BLaER1 treated with 17β-estradiol and CSF1 and Interleukin-3, amounts not matched to agents 10 nM and 100 nM (cell line): ENCODE data around the gene FSTL4.

Experiments
- H3K27ac ChIP-seq, 11 experiments: shearing (Covaris generic); formaldehyde crosslinking; 2 replicates each; pipeline ENCODE4 v1.8.1; 2022
- H3K27me3 ChIP-seq, 11 experiments: shearing (Covaris generic); formaldehyde crosslinking; 2 replicates each; pipeline ENCODE4 v1.8.1; 2022
- H3K36me3 ChIP-seq, 11 experiments: shearing (Covaris generic); formaldehyde crosslinking; 2 replicates each; pipeline ENCODE4 v1.8.1; 2022
- H3K4me1 ChIP-seq, 10 experiments: shearing (Covaris generic); formaldehyde crosslinking; 2 replicates each; pipeline ENCODE4 v1.8.1; 2022
- H3K4me2 ChIP-seq, 11 experiments: shearing (Covaris generic); formaldehyde crosslinking; 2 replicates each; pipeline ENCODE4 v1.8.1; 2022
- H3K4me3 ChIP-seq, 10 experiments: shearing (Covaris generic); formaldehyde crosslinking; 2 replicates each; pipeline ENCODE4 v1.8.1; 2022
- H3K9ac ChIP-seq, 11 experiments: shearing (Covaris generic); formaldehyde crosslinking; 2 replicates each; pipeline ENCODE4 v1.8.1; 2022
- H3K9me3 ChIP-seq, 11 experiments: shearing (Covaris generic); formaldehyde crosslinking; replicated peaks in 1 of 11; 2 replicates each; pipeline ENCODE4 v1.8.1; 2022
- H4K20me1 ChIP-seq, 11 experiments: shearing (Covaris generic); formaldehyde crosslinking; 2 replicates each; pipeline ENCODE4 v1.8.1; 2022
- Cebpa-rat ChIP-seq, 11 experiments: shearing (Covaris generic); IDR thresholded peaks; 2 replicates each; pipeline ENCODE4 v1.8.1; 2022

Gene FSTL4

DNA sequence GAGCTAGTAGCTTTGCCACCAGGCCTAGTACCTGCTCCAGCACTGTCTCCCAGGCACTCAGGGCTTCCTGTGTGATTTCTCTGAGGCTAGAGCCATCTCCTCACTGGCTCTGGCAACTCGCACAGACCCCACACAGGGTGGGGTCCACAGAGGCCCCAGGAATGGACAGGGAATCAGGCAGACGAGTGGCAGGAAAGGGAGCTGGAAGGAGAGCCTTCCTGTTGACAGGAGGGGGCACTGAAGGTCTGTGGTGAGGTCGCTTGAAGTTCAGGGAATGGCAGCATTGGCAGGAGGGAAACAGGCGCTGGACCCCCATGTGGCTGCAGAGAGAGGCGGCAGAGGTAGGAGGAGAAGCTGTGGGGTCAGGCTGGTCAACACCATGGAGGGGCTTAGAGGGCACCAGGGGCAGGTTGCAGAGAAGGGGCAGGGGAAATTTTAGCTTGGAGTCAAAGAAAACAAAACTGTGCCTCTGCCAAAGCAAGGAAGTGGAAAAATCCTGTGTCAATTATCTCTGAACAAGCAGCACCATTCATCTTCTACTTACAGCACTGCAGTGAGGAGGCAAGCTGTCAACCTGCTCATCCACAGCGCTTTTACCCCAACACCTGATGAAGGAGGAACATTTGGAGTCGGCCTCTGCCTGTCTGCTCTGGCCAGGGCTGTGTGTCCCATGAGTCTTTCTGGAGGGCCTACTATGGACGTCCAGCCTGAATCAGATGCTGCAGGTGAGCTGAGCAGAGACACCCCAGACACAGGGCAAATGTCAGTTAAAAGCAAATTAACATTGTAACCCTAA is 270.2 kb downstream of the FSTL4 start:
- H3K4me1 ChIP-seq: peaks cover 0 to 8% (median 0%) of the 10 kb centered on the region in 10 experiments; a peak in 5 of 20 replicates
- no peak overlapping the region for H3K27ac ChIP-seq
- H4K20me1 ChIP-seq: no peaks in the 10 kb centered on the region
- no peak overlapping the region for H3K9ac ChIP-seq
- no peak overlapping the region for H3K4me2 ChIP-seq
- H3K4me3 ChIP-seq: no peak overlapping the region
- H3K36me3 ChIP-seq: no peaks in the 10 kb centered on the region
- no peaks in the 10 kb centered on the region for H3K27me3 ChIP-seq
- H3K9me3 ChIP-seq: no peaks in the 10 kb centered on the region
- TF ChIP-seq Cebpa-rat (IDR thresholded peaks at IDR 0.05): no peak

DNA sequence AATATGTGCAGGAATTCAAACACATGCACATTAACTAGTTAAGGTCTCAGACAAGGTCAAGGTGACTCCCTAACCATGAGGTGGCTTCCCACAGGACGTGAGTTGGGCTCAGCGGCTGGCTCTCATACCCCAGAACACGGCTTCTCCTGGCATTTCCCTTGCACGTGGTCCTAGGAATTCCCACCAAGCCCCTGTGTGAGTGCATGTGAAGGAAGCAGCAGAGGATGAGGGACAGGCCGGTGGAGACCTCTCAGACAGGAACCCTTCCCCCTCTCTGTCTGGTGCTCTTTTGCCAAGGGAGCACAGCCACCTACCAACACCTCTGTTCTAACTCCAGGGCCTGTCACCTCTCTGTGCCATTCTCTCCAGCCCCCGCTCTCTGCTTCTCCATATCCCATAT is 271.0 kb downstream of the FSTL4 start:
- no peak overlapping the region for H3K4me3 ChIP-seq
- no peaks in the 10 kb centered on the region for H3K36me3 ChIP-seq
- H4K20me1 ChIP-seq: no peaks in the 10 kb centered on the region
- no peak overlapping the region for H3K27ac ChIP-seq
- H3K27me3 ChIP-seq: no peaks in the 10 kb centered on the region
- no peaks in the 10 kb centered on the region for H3K9me3 ChIP-seq
- H3K9ac ChIP-seq: no peak overlapping the region
- no peak for TF ChIP-seq Cebpa-rat (IDR thresholded peaks at IDR 0.05)
- H3K4me1 ChIP-seq: peaks cover 4 to 13% (median 6%) of the 10 kb centered on the region in 10 experiments; a peak in 14 of 20 replicates
- no peak overlapping the region for H3K4me2 ChIP-seq

DNA sequence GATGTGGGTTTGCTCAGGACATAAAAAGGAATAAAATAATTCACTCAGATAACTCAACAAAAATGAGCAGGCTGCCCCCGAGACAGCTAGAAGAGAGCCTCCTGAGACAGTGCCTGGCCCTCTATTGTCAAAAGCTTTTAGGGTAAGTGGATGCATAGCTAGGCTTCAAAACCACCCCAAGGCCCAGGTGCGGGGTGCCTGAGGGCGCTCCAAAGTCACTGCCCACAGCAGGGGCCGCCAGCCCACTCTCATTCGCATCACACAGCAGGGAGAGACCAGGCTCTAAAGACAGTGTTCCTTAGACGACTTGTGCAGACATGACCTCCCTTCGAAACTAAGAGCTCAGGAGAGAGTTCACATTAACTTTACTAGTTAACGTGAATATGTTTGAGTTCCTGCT is 271.5 kb downstream of the FSTL4 start:
- no peak for TF ChIP-seq Cebpa-rat (IDR thresholded peaks at IDR 0.05)
- Histone ChIP-seq H3K27me3 (no peaks in the 10 kb centered on the region), H4K20me1 (no peaks in the 10 kb centered on the region), H3K4me3 (no peak overlapping the region), H3K4me2 (no peak overlapping the region), H3K4me1 (peaks cover 6 to 15% (median 9%) of the 10 kb centered on the region in 10 experiments; a peak in 14 of 20 replicates), H3K27ac (no peak overlapping the region), H3K36me3 (no peaks in the 10 kb centered on the region), H3K9ac (no peak overlapping the region), H3K9me3 (no peaks in the 10 kb centered on the region)

DNA sequence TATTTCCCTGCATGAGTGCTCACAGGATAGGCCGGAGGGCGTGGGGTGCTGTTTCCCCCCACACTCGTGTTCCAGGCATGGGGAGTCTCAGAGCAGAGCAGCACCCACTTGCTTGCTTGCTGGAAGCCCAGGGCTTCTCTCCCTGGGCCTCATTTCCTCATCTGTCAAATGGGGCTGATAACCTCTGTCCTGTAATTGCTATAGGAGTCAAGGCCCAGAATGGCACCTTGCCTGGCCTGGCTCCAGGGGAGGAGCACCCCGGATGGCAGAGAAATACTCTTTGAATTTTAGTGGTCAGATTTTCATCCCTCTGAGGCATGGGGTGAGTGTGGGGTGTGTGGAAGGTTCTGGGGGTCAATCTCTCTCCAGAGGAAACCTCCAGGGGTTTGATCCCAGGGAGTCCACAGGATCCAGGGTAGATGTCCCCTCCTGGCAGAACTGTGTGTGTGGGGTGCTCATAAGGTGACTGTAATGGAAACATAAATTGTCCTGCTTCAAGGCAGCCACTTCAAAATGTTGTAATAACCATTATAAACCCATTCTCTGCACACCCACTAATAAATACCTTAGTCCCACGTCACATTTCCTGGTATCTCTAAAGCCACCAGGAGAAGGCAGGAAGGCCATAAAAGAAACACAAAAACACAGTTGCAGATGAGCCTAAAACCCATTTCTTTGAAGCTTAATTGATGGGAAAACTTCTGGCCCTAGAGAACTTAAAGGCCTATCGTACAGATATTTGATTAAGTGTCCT is 272.2 kb downstream of the FSTL4 start:
- Histone ChIP-seq H3K4me1 (peaks cover 6 to 15% (median 9%) of the 10 kb centered on the region in 10 experiments; a peak in 13 of 20 replicates), H3K4me2 (no peak overlapping the region), H3K4me3 (no peak overlapping the region), H3K9me3 (no peaks in the 10 kb centered on the region), H4K20me1 (no peaks in the 10 kb centered on the region), H3K9ac (no peak overlapping the region), H3K27me3 (no peaks in the 10 kb centered on the region), H3K27ac (no peak overlapping the region), H3K36me3 (no peaks in the 10 kb centered on the region)
- TF ChIP-seq Cebpa-rat (IDR thresholded peaks at IDR 0.05): no peak

DNA sequence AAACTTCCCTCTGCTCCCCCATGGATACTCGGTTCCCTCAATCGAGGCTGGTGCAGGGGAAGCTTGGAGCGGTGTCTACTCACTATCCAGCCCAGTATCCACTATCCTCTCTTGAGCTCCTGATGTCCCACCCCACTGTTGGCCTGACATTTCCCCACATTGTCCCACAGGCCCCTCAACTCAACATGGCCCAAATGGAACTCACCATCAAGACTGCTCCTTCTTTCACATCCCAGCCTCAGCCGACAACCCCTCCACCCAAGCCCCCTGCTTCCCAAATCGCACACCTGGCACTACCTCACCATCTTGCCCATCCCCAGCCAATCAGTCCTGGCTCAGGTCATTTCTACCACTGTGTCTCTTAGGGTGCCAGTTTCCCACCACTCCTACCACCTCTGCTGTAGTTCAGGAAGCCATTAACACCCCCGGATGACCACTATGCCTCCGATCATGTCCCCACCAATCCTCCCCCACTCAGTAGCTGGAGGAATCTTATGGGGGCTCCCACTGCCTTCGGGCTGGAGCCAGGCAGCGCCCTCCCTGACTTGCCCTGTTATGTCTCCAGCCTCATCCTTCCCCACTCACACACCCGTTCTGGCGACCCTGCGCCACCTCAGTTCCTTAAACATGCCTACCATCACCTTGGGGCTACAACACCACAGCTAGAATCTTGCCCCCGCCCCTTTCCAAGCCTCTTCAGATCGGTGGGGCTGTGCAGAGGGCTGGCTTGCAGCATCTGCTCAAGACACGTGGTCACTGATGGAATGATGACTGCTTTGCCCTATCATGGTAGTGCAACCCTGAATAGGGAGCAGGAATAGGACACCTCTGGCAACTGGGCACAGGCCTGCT is 273.6 kb downstream of the FSTL4 start:
- H3K9me3 ChIP-seq: no peaks in the 10 kb centered on the region
- H3K4me1 ChIP-seq: peaks cover 6 to 15% (median 9%) of the 10 kb centered on the region in 10 experiments; a peak in 13 of 20 replicates
- H3K27ac ChIP-seq: no peak overlapping the region
- no peaks in the 10 kb centered on the region for H3K36me3 ChIP-seq
- H3K9ac ChIP-seq: no peak overlapping the region
- H3K27me3 ChIP-seq: no peaks in the 10 kb centered on the region
- no peak for TF ChIP-seq Cebpa-rat (IDR thresholded peaks at IDR 0.05)
- H3K4me2 ChIP-seq: no peak overlapping the region
- no peaks in the 10 kb centered on the region; a peak in 1 of 22 replicates for H4K20me1 ChIP-seq
- no peak overlapping the region for H3K4me3 ChIP-seq

DNA sequence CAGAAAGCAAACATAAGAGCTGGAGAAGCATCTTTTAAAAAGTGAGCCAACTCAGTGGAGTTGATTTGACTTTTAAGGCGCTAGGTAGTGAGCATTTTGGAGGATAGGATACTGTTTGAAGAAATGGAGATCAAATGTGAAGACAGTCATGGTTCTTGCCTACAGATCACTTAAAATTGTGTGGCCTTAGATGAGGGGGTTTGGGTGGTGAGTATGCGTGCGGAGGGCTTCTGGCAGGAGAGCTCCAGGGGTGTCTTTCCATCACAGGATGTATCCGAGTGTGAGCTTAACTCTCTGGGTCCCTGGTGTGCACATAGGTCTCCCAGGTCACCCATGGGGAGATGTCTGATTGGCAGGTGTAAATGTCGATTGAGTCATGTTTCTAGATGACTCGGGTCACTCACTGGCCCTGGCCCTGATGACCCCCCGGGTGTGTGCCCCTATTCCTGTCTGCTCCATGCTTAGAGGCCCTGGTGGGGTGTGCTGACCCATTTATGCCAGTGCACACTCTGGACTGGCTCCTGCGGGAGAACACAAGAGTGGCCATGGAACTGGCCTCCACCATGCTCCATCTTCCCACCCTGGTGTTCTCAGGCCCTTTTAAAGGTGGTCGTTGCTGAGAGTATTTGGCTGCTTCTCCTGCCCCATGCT is 274.4 kb downstream of the FSTL4 start:
- Histone ChIP-seq H3K27me3 (no peaks in the 10 kb centered on the region), H3K9me3 (no peaks in the 10 kb centered on the region), H3K4me3 (no peak overlapping the region), H3K27ac (no peak overlapping the region), H3K4me1 (peaks cover 6 to 15% (median 9%) of the 10 kb centered on the region in 10 experiments; a peak in 13 of 20 replicates), H3K36me3 (no peaks in the 10 kb centered on the region), H4K20me1 (no peaks in the 10 kb centered on the region; a peak in 1 of 22 replicates), H3K9ac (no peak overlapping the region), H3K4me2 (no peak overlapping the region)
- no peak for TF ChIP-seq Cebpa-rat (IDR thresholded peaks at IDR 0.05)

DNA sequence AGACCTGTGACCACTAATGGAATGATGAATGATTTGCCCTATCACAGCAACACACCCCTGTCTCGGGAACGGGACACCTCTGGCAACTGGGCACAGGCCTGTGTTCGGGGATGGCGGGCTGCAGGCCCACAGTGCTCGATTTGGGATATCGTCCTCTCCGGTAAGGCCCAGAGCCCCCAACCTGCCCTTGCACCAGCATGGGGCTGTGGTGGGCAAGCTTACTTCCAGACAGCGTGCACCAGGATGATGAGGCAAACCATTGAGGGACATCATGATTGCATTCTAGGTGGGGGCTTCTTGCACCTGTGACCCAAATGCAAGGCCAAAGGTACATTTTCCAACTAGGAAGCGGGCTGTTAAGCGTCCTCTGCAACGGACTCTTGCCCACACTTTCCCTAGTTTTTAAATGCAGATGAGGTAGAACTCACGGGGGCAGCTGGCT is 275.4 kb downstream of the FSTL4 start:
- TF ChIP-seq Cebpa-rat (IDR thresholded peaks at IDR 0.05): no peak
- Histone ChIP-seq H3K9me3 (no peaks in the 10 kb centered on the region), H3K9ac (no peak overlapping the region), H3K27me3 (no peaks in the 10 kb centered on the region), H4K20me1 (no peaks in the 10 kb centered on the region; a peak in 1 of 22 replicates), H3K27ac (no peak overlapping the region), H3K4me2 (peak overlapping the region in 2 of 11 experiments; percentile 33 to 34; a peak in 2 of 22 replicates), H3K4me3 (no peak overlapping the region), H3K4me1 (peaks cover 6 to 15% (median 9%) of the 10 kb centered on the region in 10 experiments; a peak in 13 of 20 replicates), H3K36me3 (no peaks in the 10 kb centered on the region)

DNA sequence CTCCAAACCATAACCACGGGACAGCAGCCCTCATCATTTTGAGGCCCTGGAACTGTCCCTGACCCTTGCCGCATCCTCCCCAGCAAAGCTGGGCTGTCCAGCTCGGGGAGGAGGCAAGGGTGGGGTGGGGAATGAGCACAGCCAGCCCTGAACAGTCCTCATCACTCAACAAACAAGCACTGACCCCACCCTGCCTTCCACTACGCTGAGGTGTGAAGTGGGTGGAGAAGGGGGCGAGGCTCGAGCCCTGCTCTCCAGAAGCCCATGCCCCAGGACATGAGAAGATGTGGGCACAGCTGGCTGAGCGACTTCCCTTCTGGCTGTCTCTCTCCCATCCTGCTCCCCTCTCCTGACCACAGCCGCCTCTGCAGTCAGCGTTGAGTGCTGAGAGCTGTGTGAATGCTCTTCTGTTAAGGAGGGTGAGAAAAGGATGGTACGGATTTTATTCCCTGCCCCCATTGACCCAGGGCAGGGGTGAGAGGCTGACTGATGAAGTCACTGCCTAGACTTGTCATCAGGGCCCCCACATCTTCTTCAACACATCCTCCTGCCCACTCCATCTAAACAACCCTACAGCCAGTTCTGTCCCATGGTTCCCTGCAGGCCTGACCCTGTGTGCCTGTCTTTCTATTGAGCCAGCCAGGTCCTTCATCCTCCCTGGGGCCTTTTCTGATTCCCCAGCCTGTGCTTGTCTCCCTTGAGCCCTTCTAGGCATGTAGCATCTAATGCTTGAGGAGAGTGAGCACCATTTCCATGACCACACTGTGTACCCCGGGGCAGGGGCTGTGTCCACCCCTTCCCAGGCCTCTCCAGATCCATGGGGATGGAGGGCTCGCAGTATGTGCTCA is 276.0 kb downstream of the FSTL4 start:
- H3K4me3 ChIP-seq: no peak overlapping the region
- no peaks in the 10 kb centered on the region; a peak in 1 of 22 replicates for H4K20me1 ChIP-seq
- peak overlapping the region in 8 of 11 experiments; percentile 4 to 34 (median 24); a peak in 9 of 22 replicates for H3K4me2 ChIP-seq
- 0 out of 22 replicates have a peak overlapping the region, but pooled peaks of 1 of the 11 experiments have one; percentile 18 for H3K9ac ChIP-seq
- peaks cover 6 to 15% (median 9%) of the 10 kb centered on the region in 10 experiments; a peak in 13 of 20 replicates for H3K4me1 ChIP-seq
- H3K9me3 ChIP-seq: no peaks in the 10 kb centered on the region
- H3K36me3 ChIP-seq: no peaks in the 10 kb centered on the region
- TF ChIP-seq Cebpa-rat (IDR thresholded peaks at IDR 0.05): no peak
- H3K27me3 ChIP-seq: no peaks in the 10 kb centered on the region
- no peak overlapping the region for H3K27ac ChIP-seq
